Right ventricle myocardium inferior (tissue), 1 donor: ENCODE data around the gene FRMD4B. TPM values are rescaled to one million over a fixed set of nuclear protein-coding genes. Genes with fewer than 3 reads are reported as not detected.
A peak's percentile ranks its signal among the peaks of the same experiment; 100 is the strongest.
"Not testable (repeated sequence)": the region's sequence is repeated elsewhere in the genome, so short reads cannot be mapped to it uniquely, and the experiment has no call there.

Source experiments
- ATAC-seq: fragments of 200-7000 bp; cut with Tn5 transposase; one replicate; pipeline ENCODE4 v1.9.1; 2020; ENCODE audit warnings: mild to moderate bottlenecking, moderate library complexity
- DNase-seq: peaks from one replicate; pipeline ENCODE4 v3.0.0; 2021; ENCODE audit errors: missing footprints
- intact Hi-C: fragments of 100-400 bp; cut with DNase I; formaldehyde crosslinking; loops from one replicate; pipeline ENCODE4 v1.11.0; 2022
- total RNA-seq: library from RNA; stranded (reverse); fragmentation: NEBNext Ultra II Directional; extraction: Animal tissue kit (Norgen Biotek cat#: 25700); gene quantifications from one replicate; pipeline ENCODE4 v1.2.1, GENCODE V29; 2021
- donor health status: DM: no; HTN: yes; CAD: no; lungs with severe emphysema.

Gene FRMD4B
- total RNA-seq, 1 donor from 2014 or later = 16.0 TPM

DNA sequence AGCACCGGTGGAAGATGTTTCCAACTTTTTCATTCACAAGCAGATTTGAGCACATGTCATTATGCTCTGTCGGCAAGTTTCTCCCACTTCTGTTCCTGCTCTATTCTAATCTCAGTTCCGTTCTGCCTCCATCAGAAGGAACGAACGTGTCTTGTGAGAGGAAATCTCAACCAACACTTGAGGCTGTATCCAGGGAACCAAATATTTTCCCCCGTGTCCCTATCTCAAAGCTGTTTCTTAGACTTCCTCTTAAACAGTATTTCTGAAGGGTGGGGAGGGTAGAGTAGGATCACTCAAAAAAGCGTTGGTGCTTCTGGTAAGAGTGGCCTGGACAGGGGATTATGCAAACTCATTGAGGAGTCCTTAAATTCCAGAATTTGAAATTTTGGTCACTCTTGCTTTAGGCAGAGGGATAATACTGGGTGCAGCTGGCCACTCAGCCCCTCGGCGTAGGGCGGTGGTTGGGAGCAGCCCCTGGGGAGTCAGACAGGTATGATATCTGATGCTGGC is 54.9 kb downstream of the FRMD4B start:
- DNase-seq (no peak), ATAC-seq (peak; percentile 82)
- intact Hi-C loops = loop anchor here (5.0 kb wide), 1 partner anchor 36 kb away; no protein-coding TSS in a partner anchor

DNA sequence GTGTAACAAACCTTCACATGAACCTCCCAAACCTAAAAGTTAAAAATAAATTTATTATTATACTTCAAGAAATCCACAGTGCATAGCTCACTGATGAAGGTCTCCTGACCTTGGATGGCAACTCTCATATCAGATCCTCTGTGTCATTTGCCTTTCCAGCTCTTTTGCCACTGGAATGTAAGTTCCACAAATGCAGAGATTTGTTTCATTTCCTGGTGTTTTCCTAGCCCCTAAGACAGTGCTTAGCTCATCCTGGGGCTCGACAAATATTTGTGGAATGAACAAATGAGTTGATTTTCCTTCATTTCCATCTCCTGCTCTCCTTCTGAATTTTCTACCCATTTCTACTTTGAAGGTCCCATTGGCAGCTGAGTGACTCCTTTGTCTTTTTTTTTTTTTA is 56.0 kb downstream of the FRMD4B start:
- DNase-seq = no peak
- intact Hi-C loops = loop anchor here (5.0 to 10.0 kb wide), 2 partner anchors 37 to 205 kb away; no protein-coding TSS in a partner anchor
- no peak for ATAC-seq

DNA sequence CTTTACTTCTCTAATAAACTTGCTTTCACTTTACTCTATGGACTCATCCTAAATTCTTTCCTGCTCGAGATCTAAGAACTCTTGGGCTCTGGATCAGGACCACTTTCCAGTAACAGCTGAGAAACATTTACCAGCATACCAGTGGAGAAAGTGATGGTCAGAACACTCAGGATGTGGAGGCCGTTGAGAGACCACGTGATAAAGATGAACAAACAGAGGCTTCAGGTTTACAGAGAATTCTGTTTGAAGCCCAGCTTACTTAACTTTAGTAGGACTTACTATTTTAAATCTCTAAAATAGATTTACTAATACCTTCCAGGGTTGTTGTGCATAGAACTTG is 57.0 kb downstream of the FRMD4B start:
- intact Hi-C loops = loop anchor here (10.0 kb wide), 1 partner anchor 206 kb away; no protein-coding TSS in a partner anchor
- no peak for DNase-seq
- no peak for ATAC-seq

DNA sequence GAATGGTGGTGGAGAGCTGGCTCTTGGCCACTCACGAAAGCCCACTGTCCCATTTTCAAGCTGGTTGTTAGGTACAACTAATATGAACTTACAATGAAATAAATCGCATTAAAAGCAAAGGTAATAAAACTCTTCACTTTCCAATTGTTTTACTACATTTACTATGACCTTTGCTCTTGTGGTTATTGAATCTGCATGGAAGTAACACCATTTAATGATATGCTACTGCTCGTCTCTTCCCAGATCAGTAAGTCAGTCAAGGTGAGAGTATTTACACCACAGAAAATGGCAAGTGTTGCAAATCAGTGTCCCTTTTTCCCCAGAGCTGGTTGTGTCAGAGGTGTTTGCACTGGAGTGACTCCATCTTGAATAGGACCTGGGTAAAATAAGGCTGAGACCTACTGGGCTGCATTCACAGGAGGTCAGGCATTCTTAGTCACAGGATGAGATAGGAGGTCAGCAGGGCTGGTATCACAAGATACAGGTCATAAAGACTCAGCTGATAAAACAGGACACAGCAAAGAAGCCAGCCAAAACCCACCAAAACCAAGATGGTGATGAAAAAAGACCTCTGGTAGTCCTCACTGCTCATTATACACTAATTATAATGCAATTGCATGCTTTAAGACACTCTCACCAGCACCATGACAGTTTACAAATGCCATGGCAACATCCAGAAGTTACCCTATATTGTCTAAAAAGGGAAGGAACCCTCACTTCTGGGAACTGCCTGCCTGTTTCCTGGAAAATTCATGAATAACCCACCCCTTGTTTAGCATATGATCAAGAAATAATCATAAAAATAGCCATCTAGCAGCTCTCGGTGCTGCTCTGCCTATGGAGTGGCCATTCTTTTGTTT is 57.6 kb downstream of the FRMD4B start:
- ATAC-seq = no peak
- intact Hi-C loops = loop anchor here (10.0 kb wide), 1 partner anchor 206 kb away; no protein-coding TSS in a partner anchor
- DNase-seq = no peak

DNA sequence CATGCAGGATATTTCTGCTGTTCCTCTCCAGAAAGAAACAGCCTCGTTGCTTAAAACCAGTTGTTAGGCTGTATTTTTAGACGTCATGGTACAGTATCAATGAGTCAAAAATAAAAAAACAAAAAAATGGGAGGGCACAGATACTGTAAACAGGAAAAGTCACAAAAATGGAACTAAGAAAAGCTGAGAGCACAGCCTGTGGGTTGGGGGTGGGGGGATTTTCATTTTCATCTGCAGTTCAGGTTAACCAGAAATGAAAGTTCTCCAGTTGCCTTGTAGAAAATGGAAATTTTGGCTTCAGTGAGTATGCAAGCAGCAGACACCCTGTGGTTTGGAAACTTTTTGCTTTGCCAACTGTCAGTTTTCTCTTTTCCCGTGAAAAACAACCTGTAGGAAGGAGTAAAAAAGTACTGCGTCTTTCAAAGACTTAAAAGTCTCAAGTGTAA is 59.0 kb downstream of the FRMD4B start:
- intact Hi-C loops = loop anchor here (10.0 kb wide), 1 partner anchor 208 kb away; no protein-coding TSS in a partner anchor
- DNase-seq (no peak), ATAC-seq (no peak)

DNA sequence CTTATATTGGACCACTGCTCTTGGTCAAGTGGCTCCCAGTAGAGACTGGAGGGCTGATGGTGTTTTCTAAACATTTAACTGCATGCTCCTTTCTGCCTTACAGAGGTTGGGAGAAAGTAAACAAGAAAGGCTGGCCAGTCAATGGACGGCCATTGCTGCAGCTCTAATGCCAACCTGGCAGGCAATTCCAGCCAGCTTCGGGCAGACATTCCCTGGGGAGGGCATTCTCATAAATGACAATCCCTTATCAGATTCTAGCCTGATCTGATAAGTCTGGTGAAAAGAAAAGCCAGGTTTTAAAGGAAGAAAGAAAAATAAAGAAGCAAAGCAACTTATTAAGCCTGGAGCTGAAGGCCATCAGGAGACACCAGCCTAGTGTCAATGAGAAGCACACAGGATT is 60.7 kb downstream of the FRMD4B start:
- intact Hi-C loops = loop anchor here (2.0 to 10.0 kb wide), 3 partner anchors 86 to 346 kb away; no protein-coding TSS in a partner anchor
- DNase-seq (no peak), ATAC-seq (no peak)

DNA sequence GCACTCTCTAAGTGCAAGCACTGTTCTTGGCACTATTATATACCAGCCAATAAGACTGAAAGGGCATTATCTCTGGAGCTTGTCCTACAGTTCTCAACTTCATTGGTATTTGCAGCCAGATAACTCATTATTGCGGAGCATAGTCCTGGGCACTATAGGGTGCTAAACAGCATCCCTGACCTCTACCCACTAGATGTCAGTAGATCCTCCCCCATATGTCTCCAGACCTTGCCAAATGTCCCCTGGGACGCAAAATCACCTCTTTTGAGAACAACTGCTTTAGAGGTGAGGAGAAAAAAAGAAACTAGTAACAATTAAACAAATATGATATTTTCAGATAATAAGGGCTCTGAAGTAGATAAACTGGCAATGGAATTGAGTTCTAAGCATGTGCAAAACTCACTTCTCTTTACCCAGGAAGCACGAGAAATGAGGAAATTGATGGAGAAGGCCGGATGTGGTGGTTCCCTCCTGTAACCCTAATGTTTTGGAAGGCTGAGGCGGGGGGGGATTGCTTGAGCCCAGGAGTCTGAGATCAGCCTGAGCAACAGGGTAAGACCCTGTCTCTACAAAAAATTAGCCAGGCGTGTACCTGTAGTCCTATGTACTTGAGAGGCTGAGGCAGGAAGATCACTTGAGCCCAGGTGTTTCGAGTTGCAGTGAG is 61.4 kb downstream of the FRMD4B start:
- DNase-seq (no peak), ATAC-seq (no peak)
- intact Hi-C loops = loop anchor here (2.0 to 10.0 kb wide), 3 partner anchors 86 to 346 kb away; no protein-coding TSS in a partner anchor

DNA sequence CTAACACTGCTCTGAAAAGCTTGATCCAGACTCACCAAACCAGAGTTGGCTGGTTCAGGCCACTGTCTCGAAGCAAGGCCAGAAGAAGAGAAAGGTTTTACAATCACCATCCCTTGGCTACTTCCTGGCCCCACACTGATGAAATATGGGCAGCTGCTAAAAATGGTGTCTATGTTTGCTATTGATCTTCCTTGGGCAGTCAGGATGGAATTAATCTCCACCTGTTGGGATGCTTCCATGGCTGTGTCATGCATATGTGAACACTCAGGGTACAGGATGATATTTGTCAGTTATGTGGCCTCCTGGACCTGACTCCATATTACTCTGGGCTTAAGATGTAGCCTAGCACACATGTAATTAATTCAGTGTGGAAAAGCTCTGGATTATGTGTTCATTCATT is 61.9 kb downstream of the FRMD4B start:
- intact Hi-C loops = loop anchor here (2.0 to 10.0 kb wide), 3 partner anchors 87 to 347 kb away; no protein-coding TSS in a partner anchor

DNA sequence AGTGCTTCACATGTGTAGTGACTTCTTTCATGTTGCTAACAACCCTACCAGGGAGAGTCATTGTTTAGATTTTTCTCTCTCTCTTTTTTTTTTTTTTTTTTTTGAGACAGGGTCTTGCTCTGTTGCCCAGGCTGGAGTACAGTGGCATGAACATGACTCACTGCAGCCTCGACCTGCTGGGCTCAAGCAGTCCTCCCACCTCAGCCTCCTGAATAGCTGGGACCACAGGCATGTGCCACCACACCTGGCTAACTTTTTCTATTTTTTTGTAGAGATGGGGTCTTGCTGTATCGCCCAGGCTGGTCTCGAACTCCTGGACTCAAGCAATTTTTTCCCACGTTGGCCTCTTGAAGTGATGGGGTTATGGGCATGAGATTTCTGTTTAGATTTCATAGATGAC is 63.4 kb downstream of the FRMD4B start:
- intact Hi-C loops = loop anchor here (10.0 kb wide), 1 partner anchor 212 kb away; no protein-coding TSS in a partner anchor
- not testable (repeated sequence) for DNase-seq, ATAC-seq

More for the DNA sequence above, 61.9 kb downstream of the FRMD4B start:
- ATAC-seq (no peak), DNase-seq (no peak)

DNA sequence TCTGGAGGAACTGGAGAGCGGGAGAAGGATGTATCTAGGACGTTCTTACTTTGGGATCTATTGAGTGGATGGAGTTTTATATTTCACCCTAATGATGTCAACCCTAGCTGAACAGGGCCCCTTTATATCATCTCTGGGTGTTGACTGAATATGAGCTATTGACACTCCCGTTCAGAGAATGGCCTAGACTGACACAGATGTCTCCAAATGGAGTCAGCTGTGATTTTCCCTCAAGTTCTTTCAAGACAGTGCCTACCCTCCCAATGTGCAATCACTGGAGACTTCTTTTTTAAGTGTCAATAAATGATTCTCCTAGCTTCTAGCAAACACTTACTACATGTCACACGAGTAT is 63.8 kb downstream of the FRMD4B start:
- peak; percentile 20 for ATAC-seq
- intact Hi-C loops = loop anchor here (10.0 kb wide), 1 partner anchor 213 kb away; no protein-coding TSS in a partner anchor
- no peak for DNase-seq

DNA sequence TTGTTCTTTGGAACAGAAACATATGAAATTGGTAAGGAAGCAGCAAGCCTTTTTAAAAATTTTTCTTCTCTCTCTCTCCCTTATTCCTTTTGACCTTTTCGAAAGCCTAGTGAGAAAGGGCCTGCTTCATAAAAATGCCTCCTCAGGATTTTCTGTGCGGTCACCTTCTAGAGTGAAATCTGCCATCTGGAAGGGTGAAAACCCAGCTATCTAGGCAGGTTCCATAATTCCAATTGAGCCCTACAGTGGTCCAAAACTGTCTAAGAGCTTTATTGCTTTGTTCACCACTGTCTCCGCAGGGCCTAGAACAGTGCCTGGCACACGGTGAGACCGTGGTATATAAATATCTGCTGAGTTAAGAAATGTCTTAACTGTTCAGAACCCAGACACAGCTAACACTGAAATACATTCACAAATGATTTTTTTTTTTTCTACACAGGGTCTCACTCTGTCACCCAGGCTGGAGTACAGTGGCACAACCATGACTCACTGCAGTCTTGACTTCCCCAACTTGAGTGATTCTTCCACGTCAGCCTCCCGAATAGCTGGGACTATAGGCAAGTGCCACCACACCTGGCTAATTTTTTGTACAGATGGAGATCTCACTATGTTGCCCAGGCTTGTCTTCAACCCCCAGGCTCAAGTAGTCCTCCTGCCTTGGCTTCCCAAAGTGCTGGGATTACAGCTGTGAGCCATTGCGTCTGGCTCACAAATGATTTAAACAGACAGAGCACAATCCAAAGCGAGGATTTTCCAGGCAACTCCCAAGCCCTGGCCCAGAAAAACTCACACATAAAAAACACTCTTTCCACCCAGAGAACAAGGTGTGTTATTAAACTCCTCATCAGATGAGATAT is 64.4 kb downstream of the FRMD4B start:
- DNase-seq (no peak), ATAC-seq (peak; percentile 14)
- intact Hi-C loops = loop anchor here (10.0 kb wide), 1 partner anchor 213 kb away; no protein-coding TSS in a partner anchor

DNA sequence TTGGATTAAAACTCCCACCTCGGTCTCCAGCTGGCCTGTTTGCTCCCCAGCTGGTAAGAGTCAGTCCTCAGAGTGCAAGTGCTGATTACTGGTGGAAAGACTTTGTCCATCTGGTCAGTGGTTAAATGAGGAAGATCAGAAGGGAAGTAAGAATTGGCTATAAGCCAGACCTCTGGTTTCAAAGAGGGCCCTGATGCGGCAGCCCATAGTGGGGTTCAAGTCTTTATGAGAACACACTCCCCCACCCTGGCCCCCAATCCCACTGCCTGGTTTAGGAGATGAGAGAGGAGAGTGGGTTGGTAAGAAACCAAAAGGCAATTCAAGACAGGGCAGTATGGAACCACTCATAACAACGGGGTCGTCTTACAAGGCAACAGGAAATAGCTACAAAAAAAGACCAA is 65.0 kb downstream of the FRMD4B start:
- ATAC-seq (peak; percentile 87), DNase-seq (peak; percentile 68)
- intact Hi-C loops = loop anchor here (10.0 kb wide), 1 partner anchor 214 kb away; no protein-coding TSS in a partner anchor

DNA sequence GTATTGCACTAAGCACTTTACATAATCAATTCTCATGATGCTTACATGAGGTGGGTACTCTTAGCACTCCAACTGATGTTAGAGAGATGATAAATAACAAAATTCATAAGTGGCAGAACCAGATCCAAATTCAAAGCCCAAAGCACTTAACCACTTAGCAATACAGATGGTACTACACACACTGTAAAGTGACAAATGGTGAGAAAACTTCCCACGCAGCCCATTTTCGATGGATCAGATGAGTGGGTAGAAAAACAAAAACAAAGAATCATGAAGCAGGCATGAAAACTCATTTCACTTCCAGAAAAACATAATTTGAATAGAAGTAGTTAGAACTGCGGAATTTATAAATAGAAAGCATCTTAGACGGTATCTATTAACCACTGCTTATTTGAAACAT is 66.2 kb downstream of the FRMD4B start:
- intact Hi-C loops = loop anchor here (10.0 kb wide), 1 partner anchor 215 kb away; no protein-coding TSS in a partner anchor
- no peak for DNase-seq

DNA sequence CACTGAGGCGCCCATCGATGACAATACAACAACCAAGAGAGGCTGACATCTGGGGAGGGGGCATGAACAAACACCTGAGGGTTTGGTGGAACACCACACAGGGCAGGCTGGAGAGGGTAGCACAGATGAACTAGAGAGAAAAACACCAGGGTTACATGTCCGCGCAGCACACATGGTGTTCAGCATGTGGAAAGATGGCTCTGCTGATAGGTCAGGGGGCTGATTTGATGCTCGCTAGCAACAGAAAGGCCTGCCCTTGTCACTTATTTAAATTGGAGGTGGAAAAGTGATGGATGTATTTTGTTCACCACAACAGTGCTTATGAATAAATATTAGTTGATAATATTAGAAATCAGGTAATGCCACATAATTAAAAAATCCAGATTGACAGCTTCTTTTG is 67.5 kb downstream of the FRMD4B start:
- ATAC-seq = no peak
- intact Hi-C loops = no loop called here
- DNase-seq = no peak

More for the DNA sequence above, 66.2 kb downstream of the FRMD4B start:
- no peak for ATAC-seq

DNA sequence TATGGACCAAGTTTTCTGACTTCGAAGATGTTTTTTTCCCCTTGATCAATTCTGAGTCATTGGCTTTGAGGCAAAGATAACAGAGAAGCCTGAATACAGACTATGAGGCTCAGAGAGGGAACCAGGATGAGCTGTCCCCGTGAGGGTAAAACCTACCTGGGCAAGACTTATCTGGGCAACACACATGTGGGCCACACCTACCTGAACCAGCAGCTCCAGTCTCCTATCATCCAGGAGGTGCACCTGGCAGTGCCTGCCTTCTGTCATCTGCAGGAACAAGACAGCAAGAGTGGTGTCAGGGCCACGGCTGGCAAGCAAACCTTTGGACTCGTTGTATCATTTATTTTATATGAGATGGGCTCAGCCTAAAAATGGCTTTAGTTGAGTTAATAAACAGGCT is 72.6 kb downstream of the FRMD4B start:
- ATAC-seq = no peak
- intact Hi-C loops = no loop called here

DNA sequence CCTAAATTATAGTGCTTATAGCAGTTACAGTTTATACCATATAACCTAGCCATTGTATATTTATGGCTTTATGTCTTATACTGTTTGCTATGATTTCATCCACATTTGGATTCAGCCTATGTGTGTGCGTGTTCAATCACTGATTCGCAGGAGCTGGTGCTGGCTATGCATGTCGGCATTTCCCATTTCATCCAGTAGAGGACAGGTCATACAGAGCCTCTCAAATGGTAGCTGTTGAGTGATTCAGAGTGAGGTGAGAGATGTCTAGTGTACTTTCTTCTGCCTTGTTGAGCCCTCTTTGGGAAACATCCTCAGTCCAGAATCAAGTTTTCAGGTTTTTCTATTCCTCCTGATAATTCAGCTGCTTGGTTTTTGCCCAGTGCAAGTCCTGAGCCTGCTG is 76.1 kb downstream of the FRMD4B start:
- DNase-seq = no peak
- ATAC-seq = no peak
- intact Hi-C loops = no loop called here

More for the DNA sequence above, 72.6 kb downstream of the FRMD4B start:
- DNase-seq = no peak

DNA sequence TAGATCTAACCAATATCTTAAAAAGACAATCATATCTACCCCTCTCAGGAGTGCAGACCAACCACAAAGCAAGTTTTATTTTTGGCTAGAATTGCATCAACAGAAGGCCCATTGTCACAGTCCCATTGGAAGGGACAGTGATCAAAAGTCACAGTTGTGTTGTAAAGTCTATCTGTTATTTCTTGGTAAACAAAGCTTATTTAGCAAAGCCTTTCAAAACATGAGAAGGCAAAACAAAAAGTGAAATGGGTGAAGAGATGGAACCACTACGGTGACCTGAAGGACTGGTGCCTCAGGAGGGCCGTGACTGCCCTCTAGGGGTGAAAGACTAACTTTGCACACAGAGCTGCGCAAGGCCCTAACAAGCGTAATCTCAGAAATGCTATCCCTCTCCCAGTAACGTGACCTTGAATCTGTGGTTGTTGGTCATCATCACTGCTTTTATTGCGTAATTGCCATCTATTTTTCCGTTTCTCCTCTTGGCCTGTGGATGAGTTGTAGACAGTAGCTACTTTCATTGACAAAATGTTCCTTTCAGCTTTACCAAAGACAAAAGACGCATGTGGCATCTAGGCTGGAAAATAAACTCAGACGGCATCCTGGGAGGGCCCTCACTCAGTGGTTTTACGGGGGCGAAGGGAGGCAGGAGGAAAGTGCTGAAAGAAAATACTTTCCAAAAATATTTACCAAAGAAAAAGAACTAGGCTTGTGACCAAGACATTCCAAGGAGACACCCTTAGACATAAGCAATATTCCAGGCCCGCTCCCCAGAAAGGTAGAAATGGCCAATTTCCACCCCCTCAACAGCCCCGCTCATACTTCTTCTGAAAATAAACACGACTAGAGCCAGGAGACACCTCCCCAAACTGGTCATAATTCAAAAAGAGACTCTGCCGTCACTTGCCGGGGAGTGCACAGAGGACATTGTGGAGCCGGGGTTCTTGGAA is 79.4 kb downstream of the FRMD4B start:
- intact Hi-C loops = loop anchor here (1.0 kb wide), 1 partner anchor 145 kb away; no protein-coding TSS in a partner anchor
- ATAC-seq (peak; percentile 94), DNase-seq (peak; percentile 76)
